Thymus (tissue), 11 donors: Measurements from ENCODE around the gene MAP2K5. TPM values are rescaled to one million over a fixed set of nuclear protein-coding genes. Genes with fewer than 3 reads are reported as not detected.
A peak's percentile ranks its signal among the peaks of the same experiment; 100 is the strongest.

Experiments
- DNase-seq, 9 donors: peaks; one replicate each; pipeline ENCODE4 v3.0.0-alpha.2; 2013; ENCODE audit warnings: low spot score in 9 of 9, low read depth in 6 of 9, missing footprints in 1 of 9
- H3K27ac ChIP-seq, 2 donors: one replicate each; pipeline ENCODE4 v1.5.1; 2013; ENCODE audit warnings: control low read depth in 1 of 2, low read depth in 1 of 2, low read length in 1 of 2, mild to moderate bottlenecking in 1 of 2, moderate library complexity in 1 of 2
- H3K27me3 ChIP-seq, 2 donors: one replicate each; pipeline ENCODE4 v1.5.1; 2013; ENCODE audit warnings: low read length in 1 of 2; ENCODE audit not compliant: control insufficient read depth in 2 of 2, insufficient read depth in 1 of 2
- H3K36me3 ChIP-seq, 2 donors: one replicate each; pipeline ENCODE4 v1.5.1; 2013; ENCODE audit warnings: low read length in 1 of 2, mild to moderate bottlenecking in 1 of 2, moderate library complexity in 1 of 2; ENCODE audit not compliant: control insufficient read depth in 2 of 2, insufficient read depth in 2 of 2
- H3K4me1 ChIP-seq, 2 donors: one replicate each; pipeline ENCODE4 v1.5.1; 2013; ENCODE audit warnings: low read length in 2 of 2; ENCODE audit not compliant: control insufficient read depth in 2 of 2, insufficient read depth in 2 of 2
- H3K4me3 ChIP-seq, 2 donors: one replicate each; pipeline ENCODE4 v1.5.1; 2013; ENCODE audit warnings: low read length in 2 of 2, control low read depth in 1 of 2, mild to moderate bottlenecking in 1 of 2
- H3K9me3 ChIP-seq, 2 donors: one replicate each; pipeline ENCODE4 v1.5.1; 2013; ENCODE audit warnings: low read length in 1 of 2, mild to moderate bottlenecking in 1 of 2; ENCODE audit not compliant: control insufficient read depth in 2 of 2, insufficient read depth in 1 of 2
- WGBS: extraction: QIAGEN DNeasy Blood & Tissue Kit; methylation state at CpG from one replicate; pipeline ENCODE4 v1.1.7; 2013; 5-methylcytosine and 5-hydroxymethylcytosine counted together
- polyA plus RNA-seq: library from polyadenylated mRNA; stranded (reverse); fragments of 200-250 nt; gene quantifications from one replicate; pipeline ENCODE4 v1.2.3, GENCODE V29; 2013
- total RNA-seq: library from RNA; stranded (reverse); fragments of 120-200 nt; gene quantifications from one replicate; pipeline ENCODE4 v1.2.4, GENCODE V29; 2013
- donor health status: healthy.

Gene MAP2K5
- total and polyA plus RNA-seq, 2 donors, result 9.4 to 16.3 TPM

DNA sequence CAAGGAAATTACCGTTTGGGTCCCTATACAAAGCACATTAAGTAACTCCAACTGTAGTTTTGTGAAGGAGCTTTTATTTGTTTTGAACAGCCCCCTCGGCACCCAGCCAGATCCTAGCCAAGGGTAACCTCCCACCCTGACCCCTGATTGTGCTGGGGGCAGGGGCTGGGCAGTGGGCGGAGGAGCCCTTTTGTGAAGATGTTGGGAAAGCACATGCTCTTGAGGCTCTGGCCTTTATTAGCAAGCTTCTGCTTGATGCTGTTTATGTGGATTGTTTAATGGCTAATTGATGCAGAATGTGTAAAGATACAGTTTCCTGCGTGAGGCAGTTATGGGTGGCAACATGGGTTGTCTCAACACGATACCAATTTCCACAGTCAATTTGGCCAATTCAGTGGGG lies 136.5 kb downstream of the MAP2K5 start:
- no peak for DNase-seq
- no peaks in the 10 kb centered on the region for H3K4me1 ChIP-seq
- H3K27ac ChIP-seq, result no peak overlapping the region
- peaks cover 1 to 11% of the 10 kb centered on the region in 2 donors for H3K9me3 ChIP-seq
- no peak overlapping the region for H3K4me3 ChIP-seq
- H3K27me3 ChIP-seq, result no peaks in the 10 kb centered on the region
- WGBS, result 98% methylated on average over 5 of the region's 5 CpGs
- H3K36me3 ChIP-seq, result peaks cover 2 to 5% of the 10 kb centered on the region in 2 donors

DNA sequence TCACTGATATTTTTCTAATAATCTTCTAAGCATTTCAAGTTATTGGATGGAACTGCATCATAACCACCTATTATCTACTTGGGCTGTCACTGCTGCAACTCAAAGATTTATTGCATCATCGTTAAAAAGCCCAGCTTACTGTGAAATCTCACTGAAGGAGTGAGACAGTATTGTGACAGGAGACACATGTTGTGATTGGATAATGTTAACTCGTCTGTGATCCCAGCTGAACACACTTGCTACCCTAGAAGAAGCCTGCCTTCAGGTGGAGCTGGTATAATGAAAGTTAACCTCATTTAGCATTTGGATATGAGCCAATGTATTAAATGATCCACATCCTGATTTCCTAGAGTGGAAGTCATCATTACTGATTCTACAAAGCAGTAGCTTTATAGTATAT lies 138.1 kb downstream of the MAP2K5 start:
- 86% methylated on average over 2 of the region's 2 CpGs for WGBS
- no peak for DNase-seq
- Histone ChIP-seq H3K4me3 (no peak overlapping the region), H3K27ac (no peak overlapping the region), H3K27me3 (no peaks in the 10 kb centered on the region), H3K9me3 (peaks cover 1 to 12% of the 10 kb centered on the region in 2 donors), H3K36me3 (peaks cover 4 to 5% of the 10 kb centered on the region in 2 donors), H3K4me1 (no peaks in the 10 kb centered on the region)

DNA sequence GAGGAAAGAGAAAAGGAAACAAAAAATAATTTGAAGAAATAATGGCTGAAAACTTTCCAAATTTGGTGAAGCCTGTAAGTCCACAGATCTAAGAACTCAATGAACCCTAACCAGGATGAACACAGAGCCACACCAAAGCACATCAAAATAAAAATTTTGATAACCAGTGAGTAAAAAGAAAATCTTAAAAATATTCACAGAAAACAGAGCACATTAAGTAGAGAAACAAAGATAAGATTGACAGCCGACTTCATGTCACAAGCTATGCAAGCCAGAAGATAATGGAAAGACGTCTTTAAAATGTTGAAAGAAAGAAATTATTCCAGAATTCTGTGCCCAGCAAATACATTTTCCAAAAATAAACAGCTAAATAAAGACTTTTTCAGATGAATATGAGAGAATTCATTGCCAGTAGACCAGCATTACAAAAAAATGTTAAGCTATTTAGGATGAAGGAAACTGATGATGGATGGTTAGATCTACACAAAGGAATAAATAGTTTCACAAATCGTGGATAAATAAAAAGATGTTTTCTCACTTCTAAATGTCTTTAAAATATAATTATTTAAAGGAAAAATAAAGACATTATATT lies 142.6 kb downstream of the MAP2K5 start:
- H3K27me3 ChIP-seq, result no peaks in the 10 kb centered on the region
- no peak overlapping the region for H3K27ac ChIP-seq
- H3K36me3 ChIP-seq, result peaks cover 4 to 5% of the 10 kb centered on the region in 2 donors
- WGBS, result 97% methylated on average over 3 of the region's 3 CpGs
- peaks cover 1 to 12% of the 10 kb centered on the region in 2 donors for H3K9me3 ChIP-seq
- peak in 6 of 9 donors; percentile 4 to 66 (median 18) for DNase-seq
- H3K4me1 ChIP-seq, result no peaks in the 10 kb centered on the region
- H3K4me3 ChIP-seq, result no peak overlapping the region

DNA sequence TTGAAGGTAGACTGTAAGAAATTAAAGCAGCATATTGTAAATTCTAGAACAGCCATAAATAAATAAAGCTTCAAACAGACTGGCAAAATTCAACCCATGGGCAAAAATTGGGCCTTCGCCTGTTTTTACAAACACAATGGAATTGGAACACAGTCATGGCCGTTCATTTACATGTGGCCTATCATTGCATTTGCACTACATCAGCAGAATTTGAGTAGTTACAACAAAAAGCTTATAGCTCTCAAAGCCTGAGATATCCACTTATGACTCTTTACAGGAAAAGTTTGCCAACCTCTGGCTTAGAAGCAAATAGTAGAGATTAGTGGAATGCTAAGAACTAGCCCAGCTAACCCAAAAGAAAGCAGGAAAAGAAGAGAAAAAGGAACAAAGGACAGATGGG lies 143.2 kb downstream of the MAP2K5 start:
- no peak overlapping the region for H3K4me3 ChIP-seq
- peaks cover 4 to 5% of the 10 kb centered on the region in 2 donors for H3K36me3 ChIP-seq
- DNase-seq, result no peak
- H3K4me1 ChIP-seq, result no peaks in the 10 kb centered on the region
- no peak overlapping the region for H3K27ac ChIP-seq
- H3K27me3 ChIP-seq, result no peaks in the 10 kb centered on the region
- over 99% methylated on average over 2 of the region's 2 CpGs for WGBS
- H3K9me3 ChIP-seq, result peaks cover 1 to 12% of the 10 kb centered on the region in 2 donors

DNA sequence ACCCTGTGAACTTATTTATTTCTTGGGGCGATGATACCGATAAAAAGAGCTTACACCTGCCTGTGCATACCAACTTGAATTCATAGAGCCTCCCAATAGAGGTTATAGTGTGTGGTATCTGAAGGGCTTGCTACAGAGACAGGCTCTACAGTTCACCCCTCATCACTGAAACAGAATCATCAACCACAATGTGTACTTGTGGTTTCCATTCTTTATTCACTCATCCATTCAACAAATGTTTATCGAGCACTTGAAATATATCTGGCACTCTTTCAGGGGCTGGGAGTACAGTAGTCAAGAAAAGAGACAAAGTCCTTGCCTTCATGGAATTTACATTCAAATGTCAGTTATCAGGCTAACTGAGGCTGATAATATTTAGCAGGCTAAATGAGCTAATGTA lies 148.4 kb downstream of the MAP2K5 start:
- Histone ChIP-seq H3K4me1 (no peaks in the 10 kb centered on the region), H3K9me3 (no peaks in the 10 kb centered on the region), H3K27ac (no peak overlapping the region), H3K36me3 (no peaks in the 10 kb centered on the region), H3K4me3 (no peak overlapping the region), H3K27me3 (no peaks in the 10 kb centered on the region)
- peak in 1 of 9 donors; percentile 5 for DNase-seq
- WGBS, result 69% methylated on average over 3 of the region's 3 CpGs

DNA sequence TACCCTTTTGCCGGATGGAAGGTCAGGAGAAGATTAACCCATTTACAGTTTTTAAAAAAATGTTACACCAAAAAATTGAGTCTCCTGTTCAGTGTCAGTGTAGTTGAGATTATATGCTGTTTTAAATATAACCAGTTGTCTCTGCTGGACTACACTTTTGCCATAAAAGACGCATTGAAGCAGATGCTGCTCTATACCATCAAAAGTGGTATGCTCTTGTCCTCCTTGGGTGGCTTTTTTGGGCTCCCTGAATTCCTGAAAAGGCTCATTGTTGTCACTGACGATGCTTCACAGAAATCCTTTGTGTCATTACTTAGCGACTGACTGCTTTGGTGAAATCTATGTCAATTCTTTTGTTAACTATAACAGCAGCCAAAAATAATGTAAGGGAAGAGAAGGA lies 148.9 kb downstream of the MAP2K5 start:
- 91% methylated on average over 4 of the region's 4 CpGs for WGBS
- Histone ChIP-seq H3K9me3 (no peaks in the 10 kb centered on the region), H3K4me3 (no peak overlapping the region), H3K4me1 (no peaks in the 10 kb centered on the region), H3K36me3 (no peaks in the 10 kb centered on the region), H3K27ac (no peak overlapping the region), H3K27me3 (no peaks in the 10 kb centered on the region)
- DNase-seq, result no peak

DNA sequence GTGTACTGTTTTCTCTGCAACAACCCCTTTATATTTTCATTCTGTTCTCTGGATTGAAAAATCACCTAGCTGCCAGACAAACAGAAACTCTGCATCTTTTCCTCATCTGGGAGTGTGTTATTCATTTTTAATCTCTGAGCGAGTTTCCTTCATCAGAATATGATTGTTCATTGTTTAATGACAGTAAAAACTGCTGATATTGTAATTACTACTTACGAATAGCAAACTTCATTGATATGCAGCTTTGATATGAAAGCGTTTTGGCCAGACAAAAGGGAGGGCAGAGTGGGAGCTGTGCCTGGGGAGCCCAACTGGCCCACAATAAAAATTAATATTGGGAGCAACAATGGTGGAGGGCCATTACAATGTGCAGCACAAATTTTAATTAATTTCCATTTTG lies 150.1 kb downstream of the MAP2K5 start:
- DNase-seq, result no peak

DNA sequence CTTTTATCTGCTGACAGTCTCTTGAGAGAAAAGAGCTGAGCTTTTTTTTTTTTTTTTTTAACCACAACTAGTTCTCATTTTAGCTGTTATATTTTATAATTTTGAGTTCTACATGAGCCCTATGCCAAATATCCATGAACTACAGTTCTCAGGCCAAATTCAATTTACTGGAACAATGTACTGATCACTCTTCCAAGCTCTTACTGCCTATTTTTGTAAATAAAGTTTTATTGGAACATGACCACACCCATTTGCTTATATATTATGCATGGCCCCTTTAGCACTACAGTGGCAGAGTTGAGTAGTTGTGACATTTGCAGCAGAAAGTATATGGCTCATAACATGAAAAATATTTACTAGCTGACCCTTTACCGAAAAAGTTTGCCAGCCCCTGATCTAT lies 153.6 kb downstream of the MAP2K5 start:
- DNase-seq, result no peak
- no peaks in the 10 kb centered on the region for H3K4me1 ChIP-seq
- no peaks in the 10 kb centered on the region for H3K27me3 ChIP-seq
- H3K9me3 ChIP-seq, result no peaks in the 10 kb centered on the region
- no peak overlapping the region for H3K27ac ChIP-seq
- no peak overlapping the region for H3K4me3 ChIP-seq
- H3K36me3 ChIP-seq, result peaks cover 0 to 4% of the 10 kb centered on the region in 2 donors
- 96% methylated on average over 1 of the region's 1 CpG for WGBS

More for the DNA sequence above, 150.1 kb downstream of the MAP2K5 start:
- 99% methylated on average over 3 of the region's 3 CpGs for WGBS
- no peaks in the 10 kb centered on the region for H3K27me3 ChIP-seq
- no peaks in the 10 kb centered on the region for H3K36me3 ChIP-seq
- no peak overlapping the region for H3K4me3 ChIP-seq
- no peak overlapping the region for H3K27ac ChIP-seq
- H3K9me3 ChIP-seq, result no peaks in the 10 kb centered on the region
- H3K4me1 ChIP-seq, result no peaks in the 10 kb centered on the region

DNA sequence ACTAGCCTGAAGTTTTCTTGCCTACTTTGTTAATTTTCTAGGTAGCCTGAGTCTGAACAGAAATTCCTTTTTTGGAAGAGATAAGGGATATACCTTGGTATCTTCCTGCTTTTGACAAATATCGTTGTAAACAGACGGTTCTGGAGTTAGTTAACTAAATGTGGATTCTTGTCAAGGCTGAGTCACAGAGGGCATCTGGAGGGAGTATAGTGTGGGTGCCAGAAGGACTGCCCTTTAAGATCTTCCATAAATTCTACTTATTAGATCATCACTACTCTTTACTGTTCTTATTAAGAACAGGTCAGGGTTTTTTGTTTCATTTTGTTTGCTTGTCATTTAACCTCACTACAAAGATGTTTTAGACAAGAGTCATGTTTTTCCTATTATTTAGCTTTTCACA lies 157.5 kb downstream of the MAP2K5 start:
- Histone ChIP-seq H3K9me3 (no peaks in the 10 kb centered on the region), H3K27me3 (no peaks in the 10 kb centered on the region), H3K36me3 (peaks cover 0 to 8% of the 10 kb centered on the region in 2 donors), H3K4me3 (no peak overlapping the region), H3K4me1 (no peaks in the 10 kb centered on the region), H3K27ac (no peak overlapping the region)
- no peak for DNase-seq
- 97% methylated on average over 2 of the region's 2 CpGs for WGBS
